BE2C (cell line): Measurements from ENCODE around the gene BMI1.

Experiments used
- DNase-seq: peaks from one replicate; pipeline ENCODE4 v3.0.0-alpha.2; 2020
- H3K27me3 ChIP-seq: fragments of 250-450 bp; sonication (Bioruptor Pico); 2 replicates; pipeline ENCODE4 v1.5.1; 2020; ENCODE audit warnings: mild to moderate bottlenecking
- H3K36me3 ChIP-seq: fragments of 250-450 bp; sonication (Bioruptor Pico); 2 replicates; pipeline ENCODE4 v1.5.1; 2020; ENCODE audit warnings: mild to moderate bottlenecking
- H3K4me1 ChIP-seq: fragments of 250-450 bp; sonication (Bioruptor Pico); 2 replicates; pipeline ENCODE4 v1.5.1; 2020
- H3K4me3 ChIP-seq: 2 replicates; pipeline ENCODE4 v1.5.1; 2011; ENCODE audit warnings: low read depth, low read length
- H3K9me3 ChIP-seq: fragments of 250-450 bp; sonication (Bioruptor Pico); 2 replicates; pipeline ENCODE4 v1.5.1; 2020
- CTCF ChIP-seq: IDR thresholded peaks from 2 replicates; pipeline ENCODE4 v1.5.1; 2012; ENCODE audit warnings: mild to moderate bottlenecking, low read depth, low read length

Gene BMI1

DNA sequence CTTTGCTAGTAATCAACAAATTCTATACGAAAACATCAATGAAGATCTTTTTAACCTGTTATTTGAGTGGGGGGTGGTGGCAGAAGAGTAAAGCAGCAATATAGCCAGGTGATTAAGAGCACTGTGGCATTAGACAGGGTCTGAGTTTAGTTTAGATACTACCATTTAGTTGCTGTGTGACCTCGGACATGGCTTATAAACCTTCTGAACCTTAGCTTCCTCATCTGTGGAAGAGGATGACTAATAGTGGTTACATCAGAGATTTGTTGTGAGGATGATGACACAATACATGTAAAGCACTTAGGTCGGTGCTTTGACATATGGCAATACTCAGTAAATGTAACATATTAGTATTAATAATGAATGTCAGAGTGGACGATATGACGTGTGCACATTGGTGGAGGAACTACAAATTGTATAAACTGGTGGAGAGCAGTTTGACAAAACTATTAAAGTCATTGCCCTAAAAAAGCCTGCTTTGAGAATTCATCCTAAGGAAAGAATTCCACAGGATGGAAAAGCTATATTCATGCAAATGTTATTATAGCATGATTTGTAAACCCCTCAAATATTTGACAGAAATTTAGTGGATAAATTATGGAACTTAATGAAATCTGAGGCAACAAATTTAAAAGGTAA is 48.7 kb downstream of the BMI1 start:
- H3K4me1 ChIP-seq, result no peaks in the 10 kb centered on the region
- no peak for DNase-seq
- no peaks in the 10 kb centered on the region for H3K36me3 ChIP-seq
- H3K9me3 ChIP-seq, result no peaks in the 10 kb centered on the region
- H3K4me3 ChIP-seq, result no peak overlapping the region
- no peaks in the 10 kb centered on the region for H3K27me3 ChIP-seq
- TF ChIP-seq CTCF, result no peak

DNA sequence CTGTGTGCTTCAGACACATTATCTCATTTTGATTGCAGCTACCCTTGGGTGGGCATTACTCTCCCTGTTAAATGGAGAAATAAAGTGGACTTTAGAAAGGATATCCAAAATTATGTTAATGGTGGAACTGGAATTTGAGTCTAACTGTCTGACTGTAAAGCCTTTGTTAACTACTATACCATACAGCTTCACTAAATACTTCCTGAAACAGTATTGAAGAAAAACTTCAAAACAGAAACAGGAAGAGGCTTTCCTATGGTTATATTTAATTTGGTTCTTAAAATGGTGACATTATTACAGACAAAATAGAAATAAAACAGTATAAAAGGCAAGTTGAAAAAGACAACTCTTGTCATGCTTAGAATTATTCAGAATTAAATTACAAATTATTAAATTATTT is 49.4 kb downstream of the BMI1 start:
- Histone ChIP-seq H3K4me3 (no peak overlapping the region), H3K9me3 (no peaks in the 10 kb centered on the region), H3K36me3 (no peaks in the 10 kb centered on the region), H3K4me1 (no peaks in the 10 kb centered on the region), H3K27me3 (no peaks in the 10 kb centered on the region)
- no peak for TF ChIP-seq CTCF
- no peak for DNase-seq

DNA sequence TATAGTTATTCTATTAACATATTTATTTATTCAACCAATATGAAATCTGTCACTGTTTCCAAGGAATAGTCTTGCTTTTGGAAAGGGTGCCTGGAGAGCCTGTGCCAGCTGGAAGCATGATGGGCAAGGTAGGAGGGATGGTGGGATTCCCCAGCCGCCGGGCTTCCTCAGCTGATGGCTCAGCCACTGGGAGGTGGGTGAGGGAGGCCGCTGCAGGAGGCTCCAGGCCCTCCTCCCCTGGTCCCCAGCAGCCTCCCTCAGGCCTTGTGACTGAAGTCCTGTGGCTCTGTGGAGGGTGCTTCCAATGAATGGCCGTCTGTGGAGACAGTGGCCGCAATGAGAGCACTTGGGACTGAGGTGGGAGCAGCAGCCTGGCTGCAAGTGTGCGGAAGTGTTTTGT is 51.4 kb downstream of the BMI1 start:
- TF ChIP-seq CTCF, result no peak
- Histone ChIP-seq H3K4me3 (no peak overlapping the region), H3K9me3 (no peaks in the 10 kb centered on the region), H3K4me1 (no peaks in the 10 kb centered on the region), H3K36me3 (no peaks in the 10 kb centered on the region), H3K27me3 (no peaks in the 10 kb centered on the region)
- no peak for DNase-seq

GRCh38 chr10:22372917-22373316 is 52.0 kb downstream of the BMI1 start:
- Histone ChIP-seq H3K36me3 (no peaks in the 10 kb centered on the region), H3K9me3 (no peaks in the 10 kb centered on the region), H3K4me1 (no peaks in the 10 kb centered on the region), H3K27me3 (no peaks in the 10 kb centered on the region), H3K4me3 (no peak overlapping the region)
- no peak for TF ChIP-seq CTCF
- peak; percentile 16 for DNase-seq

DNA sequence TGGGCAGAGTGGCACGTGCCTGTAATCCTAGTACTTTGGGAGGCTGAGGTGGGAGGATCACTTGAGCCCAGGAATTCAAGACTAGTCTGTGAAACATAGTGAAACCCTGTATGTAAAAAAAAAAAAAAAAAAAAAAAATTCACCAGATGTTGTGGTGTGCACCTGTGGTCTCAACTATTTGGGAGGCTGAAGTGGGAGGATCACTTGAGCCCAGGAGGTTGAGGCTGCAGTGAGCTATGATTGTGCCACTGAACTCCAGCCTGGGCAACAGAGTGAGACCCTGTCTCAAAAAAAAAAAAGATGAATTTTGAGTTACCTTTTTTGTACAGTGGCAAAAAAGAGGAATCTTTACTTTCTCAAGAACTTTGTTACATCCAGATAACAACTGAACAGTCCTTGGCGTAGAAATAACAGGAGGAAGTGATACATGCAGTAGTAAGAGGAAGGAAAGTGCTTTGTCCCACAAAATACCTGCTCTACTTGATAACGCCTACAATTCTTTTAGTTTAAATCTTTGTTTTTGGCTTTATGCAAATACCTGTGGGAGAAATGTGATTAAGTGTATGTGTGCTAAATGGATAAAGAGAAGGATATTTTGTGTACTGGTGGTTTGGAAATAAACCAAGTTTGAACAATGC is 53.7 kb downstream of the BMI1 start:
- TF ChIP-seq CTCF, result no peak
- Histone ChIP-seq H3K9me3 (no peaks in the 10 kb centered on the region), H3K36me3 (no peaks in the 10 kb centered on the region), H3K4me3 (no peak overlapping the region), H3K4me1 (no peaks in the 10 kb centered on the region), H3K27me3 (no peaks in the 10 kb centered on the region)
- DNase-seq, result no peak

DNA sequence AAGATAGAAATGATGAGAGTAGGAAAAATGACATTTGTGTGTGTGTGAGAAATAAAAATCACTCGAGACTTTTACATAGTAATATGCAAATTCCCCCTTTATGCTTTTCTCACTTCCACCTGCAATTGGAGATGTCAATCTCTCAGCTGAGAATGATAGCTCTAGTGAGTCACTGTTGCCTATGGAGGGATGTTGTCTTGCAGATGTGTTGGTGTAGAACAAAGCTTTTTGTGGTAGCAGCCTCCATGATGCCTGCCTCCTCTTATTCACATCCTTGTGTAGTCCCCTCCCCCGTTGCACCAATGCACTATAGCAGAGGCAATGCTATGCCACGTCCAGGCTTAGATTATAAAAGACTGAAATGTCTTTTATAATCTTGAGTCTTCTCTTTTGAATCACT is 58.2 kb downstream of the BMI1 start:
- Histone ChIP-seq H3K27me3 (no peaks in the 10 kb centered on the region), H3K4me1 (no peaks in the 10 kb centered on the region), H3K9me3 (no peaks in the 10 kb centered on the region; the same call in 1 of the 2 replicates), H3K4me3 (no peak overlapping the region), H3K36me3 (no peaks in the 10 kb centered on the region)
- DNase-seq, result no peak
- TF ChIP-seq CTCF, result no peak
